Hepatocyte (in vitro differentiated cells): ENCODE data around the gene ANKRD16. TPM values are rescaled to one million over a fixed set of nuclear protein-coding genes. Genes with fewer than 3 reads are reported as not detected.
"Not testable (repeated sequence)": the region's sequence is repeated elsewhere in the genome, so short reads cannot be mapped to it uniquely, and the experiment has no call there.

ENCODE experiments used
- DNase-seq: peaks from one replicate; pipeline ENCODE4 v3.0.0-alpha.2; 2016; ENCODE audit warnings: low spot score
- H2AFZ ChIP-seq: fragments of 200-600 bp; sonication (generic); 2 replicates; pipeline ENCODE4 v1.6.0; 2016; ENCODE audit warnings: antibody characterized with exemption, mild to moderate bottlenecking
- H3K27ac ChIP-seq: fragments of 200-600 bp; sonication (generic); 2 replicates; pipeline ENCODE4 v1.5.1; 2016; ENCODE audit warnings: mild to moderate bottlenecking
- H3K27me3 ChIP-seq: fragments of 200-600 bp; sonication (generic); 2 replicates; pipeline ENCODE4 v1.6.1; 2016
- H3K36me3 ChIP-seq: fragments of 200-600 bp; sonication (generic); replicated peaks from 2 replicates; pipeline ENCODE4 v1.5.1; 2016; ENCODE audit warnings: low read depth; ENCODE audit not compliant: insufficient read depth
- H3K4me1 ChIP-seq: fragments of 200-600 bp; sonication (generic); 2 replicates; pipeline ENCODE4 v1.5.1; 2016; ENCODE audit warnings: mild to moderate bottlenecking, moderate library complexity; ENCODE audit not compliant: insufficient read depth
- H3K4me2 ChIP-seq: fragments of 200-600 bp; sonication (generic); 2 replicates; pipeline ENCODE4 v1.6.0; 2016
- H3K4me3 ChIP-seq: fragments of 200-600 bp; sonication (generic); 2 replicates; pipeline ENCODE4 v1.5.1; 2016; ENCODE audit warnings: mild to moderate bottlenecking
- H3K79me2 ChIP-seq: fragments of 200-600 bp; sonication (generic); 2 replicates; pipeline ENCODE4 v1.6.0; 2017; ENCODE audit warnings: mild to moderate bottlenecking
- H3K9me2 ChIP-seq: fragments of 200-600 bp; sonication (generic); replicated peaks from 2 replicates; pipeline ENCODE4 v1.6.0; 2017; ENCODE audit warnings: mild to moderate bottlenecking; ENCODE audit not compliant: insufficient read depth
- H3K9me3 ChIP-seq: fragments of 200-600 bp; sonication (generic); 2 replicates; pipeline ENCODE4 v1.5.1; 2016; ENCODE audit warnings: low read depth, mild to moderate bottlenecking
- H4K20me1 ChIP-seq: fragments of 200-600 bp; sonication (generic); 2 replicates; pipeline ENCODE4 v1.6.0; 2016; ENCODE audit warnings: mild to moderate bottlenecking; ENCODE audit not compliant: insufficient read depth, poor library complexity, severe bottlenecking
- CTCF ChIP-seq: fragments of 200-600 bp; sonication (generic); IDR thresholded peaks from 2 replicates; pipeline ENCODE4 v1.5.1; 2016; ENCODE audit warnings: antibody characterized with exemption, mild to moderate bottlenecking; ENCODE audit not compliant: poor library complexity
- EZH2 ChIP-seq: fragments of 200-600 bp; sonication (generic); IDR thresholded peaks from 2 replicates; pipeline ENCODE4 v1.6.1; 2016; ENCODE audit warnings: antibody characterized with exemption, mild to moderate bottlenecking, borderline replicate concordance
- EZH2phosphoT487 ChIP-seq: fragments of 200-600 bp; sonication (generic); IDR thresholded peaks from one replicate; pipeline ENCODE4 v1.6.1; 2018; ENCODE audit warnings: antibody characterized with exemption, mild to moderate bottlenecking, low read depth, moderate library complexity; ENCODE audit not compliant: unreplicated experiment, severe bottlenecking
- WGBS: methylation state at CpG from one replicate; pipeline ENCODE4 v1.1.6; 2016; ENCODE audit warnings: low lambda C conversion rate; ENCODE audit errors: missing lambda C conversion rate; 5-methylcytosine and 5-hydroxymethylcytosine counted together
- polyA plus RNA-seq: library from polyadenylated mRNA; unstranded; fragments of >200 nt; fragmentation: Nextera tagmentation; extraction: Ambion mirVana; gene quantifications from 2 replicates; pipeline ENCODE4 v1.2.1, GENCODE V29; 2016
- total RNA-seq: library from RNA; depleted of rRNA; stranded (reverse); fragments of >200 nt; gene quantifications from 2 replicates; pipeline ENCODE4 v1.2.3, GENCODE V29; 2014

Gene ANKRD16
- total and polyA plus RNA-seq, 2 experiments from 2014 or later = 6.8 to 15.7 TPM

GRCh38 chr10:5843686-5844344 is 45.9 kb downstream of the ANKRD16 start:
- no peaks in the 10 kb centered on the region for H4K20me1 ChIP-seq
- H3K4me3 ChIP-seq = no peak overlapping the region
- TF ChIP-seq EZH2phosphoT487 (no peak), CTCF (no peak), EZH2 (no peak)
- peaks cover 7% of the 10 kb centered on the region for H3K4me1 ChIP-seq
- H3K9me3 ChIP-seq = no peaks in the 10 kb centered on the region
- 77% methylated on average over 4 of the region's 4 CpGs for WGBS
- no peaks in the 10 kb centered on the region for H3K27me3 ChIP-seq
- no peak overlapping the region for H2AFZ ChIP-seq
- DNase-seq = no peak
- no peaks in the 10 kb centered on the region for H3K9me2 ChIP-seq
- H3K4me2 ChIP-seq = no peak overlapping the region
- no peak overlapping the region for H3K27ac ChIP-seq
- no peaks in the 10 kb centered on the region for H3K36me3 ChIP-seq
- no peaks in the 10 kb centered on the region for H3K79me2 ChIP-seq

GRCh38 chr10:5841965-5842364 is 47.7 kb downstream of the ANKRD16 start:
- Histone ChIP-seq H4K20me1 (no peaks in the 10 kb centered on the region), H3K4me1 (peaks cover 7% of the 10 kb centered on the region), H3K4me2 (no peak overlapping the region), H3K27ac (no peak overlapping the region), H3K9me2 (no peaks in the 10 kb centered on the region), H3K4me3 (no peak overlapping the region), H3K79me2 (no peaks in the 10 kb centered on the region), H3K27me3 (no peaks in the 10 kb centered on the region), H2AFZ (no peak overlapping the region), H3K9me3 (no peaks in the 10 kb centered on the region), H3K36me3 (no peaks in the 10 kb centered on the region)
- WGBS = 95% methylated on average over 13 of the region's 14 CpGs
- no peak for DNase-seq
- no peak for TF ChIP-seq CTCF
- no peak for TF ChIP-seq EZH2
- no peak for TF ChIP-seq EZH2phosphoT487

- H3K4me2 ChIP-seq = no peak overlapping the region
These were observed 49.1 kb downstream of the ANKRD16 start for GRCh38 chr10:5840314-5841307.

GRCh38 chr10:5836181-5836580 is 53.5 kb downstream of the ANKRD16 start:
- not testable (repeated sequence) for H3K79me2 ChIP-seq, H3K27me3 ChIP-seq, H4K20me1 ChIP-seq, H3K36me3 ChIP-seq, H3K9me3 ChIP-seq, H2AFZ ChIP-seq, H3K4me2 ChIP-seq, H3K9me2 ChIP-seq, H3K4me1 ChIP-seq, H3K27ac ChIP-seq, DNase-seq, H3K4me3 ChIP-seq
- WGBS = 89% methylated on average over 2 of the region's 2 CpGs

More at GRCh38 chr10:5840314-5841307, 49.1 kb downstream of the ANKRD16 start:
- WGBS = 72% methylated on average over 40 of the region's 40 CpGs
- Histone ChIP-seq H3K36me3 (no peaks in the 10 kb centered on the region), H3K79me2 (no peaks in the 10 kb centered on the region), H3K27me3 (no peaks in the 10 kb centered on the region), H3K27ac (no peak overlapping the region), H3K9me2 (no peaks in the 10 kb centered on the region), H3K9me3 (no peaks in the 10 kb centered on the region), H3K4me3 (no peak overlapping the region), H2AFZ (no peak overlapping the region), H4K20me1 (no peaks in the 10 kb centered on the region), H3K4me1 (peaks cover 7% of the 10 kb centered on the region)
- TF ChIP-seq CTCF (no peak), EZH2 (no peak), EZH2phosphoT487 (no peak)
- DNase-seq = no peak
